Epithelial cell of esophagus (primary cell): Measurements from ENCODE around the gene AARSD1.
"Not testable (repeated sequence)": the region's sequence is repeated elsewhere in the genome, so short reads cannot be mapped to it uniquely, and the experiment has no call there.

Experiments used
- DNase-seq: peaks from one replicate; pipeline ENCODE4 v3.0.0; 2010; ENCODE audit warnings: low read depth
- H3K4me3 ChIP-seq: 2 replicates; pipeline ENCODE4 v1.5.1; 2011; ENCODE audit warnings: mild to moderate bottlenecking, low read length, control low read depth
- CTCF ChIP-seq: IDR thresholded peaks from 2 replicates; pipeline ENCODE4 v1.5.1; 2011; ENCODE audit warnings: low read depth, mild to moderate bottlenecking, low read length, control low read depth, inconsistent platforms; ENCODE audit not compliant: insufficient read depth; ENCODE audit errors: missing control alignments

Gene AARSD1

GRCh38 chr17:42980274-42980765 lies 16.1 kb upstream of the AARSD1 start, which contains the start of gene RUNDC1:
TSS of gene RUNDC1 (plus strand) at chr17:42980565. CDS start at chr17:42980577, 12 bp downstream.
- DNase-seq: peak; percentile 85
- TF ChIP-seq CTCF: no peak
- H3K4me3 ChIP-seq: peak within 1 kb of the TSS; percentile 84

GRCh38 chr17:42979511-42980273 lies 15.4 kb upstream of the AARSD1 start, which contains the start of gene PTGES3L:
TSS of gene PTGES3L (minus strand) at chr17:42980080. CDS start at chr17:42980053, 27 bp downstream.
- no peak for TF ChIP-seq CTCF
- DNase-seq: no peak
- peak within 1 kb of the TSS; percentile 84 for H3K4me3 ChIP-seq

GRCh38 chr17:42975701-42976100 lies 11.4 kb upstream of the AARSD1 start:
- DNase-seq, H3K4me3 ChIP-seq: not testable (repeated sequence)

- no peak for DNase-seq
- TF ChIP-seq CTCF: no peak
- H3K4me3 ChIP-seq: no peak overlapping the region
Observed at GRCh38 chr17:42975265-42975664, 11.0 kb upstream of the AARSD1 start.

GRCh38 chr17:42973323-42973722 lies 9.1 kb upstream of the AARSD1 start:
- DNase-seq, H3K4me3 ChIP-seq: not testable (repeated sequence)

GRCh38 chr17:42971589-42971988 lies 7.3 kb upstream of the AARSD1 start:
- DNase-seq: no peak
- no peak for TF ChIP-seq CTCF
- H3K4me3 ChIP-seq: no peak overlapping the region

- DNase-seq: no peak
- H3K4me3 ChIP-seq: no peak overlapping the region
- no peak for TF ChIP-seq CTCF
Observed at GRCh38 chr17:42969001-42969581, 4.8 kb upstream of the AARSD1 start.

GRCh38 chr17:42967925-42968324 lies 3.7 kb upstream of the AARSD1 start:
- DNase-seq: no peak
- H3K4me3 ChIP-seq: no peak overlapping the region
- no peak for TF ChIP-seq CTCF
